OCI-LY7 (cell line): Measurements from ENCODE around the gene LPAR2. TPM values are rescaled to one million over a fixed set of nuclear protein-coding genes. Genes with fewer than 3 reads are reported as not detected.
"Not testable (repeated sequence)": the region's sequence is repeated elsewhere in the genome, so short reads cannot be mapped to it uniquely, and the experiment has no call there.

ENCODE experiments used
- BruUV-seq: library from RNA; stranded (reverse); fragments of 400-500 nt; replicated peaks from 2 replicates; lab custom pipeline; 2021; lab: Mats Ljungman, UMichigan
- CTCF ChIA-PET: fragments of 300-600 bp; sonication (Branson Sonifier 250); formaldehyde crosslinking; loops from one replicate; lab custom pipeline; 2022; ENCODE audit warnings: antibody characterized with exemption; ENCODE audit not compliant: unreplicated experiment; lab: Charles Lee
- POLR2A ChIA-PET: fragments of 300-600 bp; sonication (Branson Sonifier 250); formaldehyde crosslinking; loops from one replicate; lab custom pipeline; 2022; ENCODE audit warnings: antibody characterized with exemption; lab: Charles Lee
- DNase-seq: peaks from one replicate; pipeline ENCODE4 v3.0.0-alpha.2; 2015; ENCODE audit warnings: low spot score
- H2AFZ ChIP-seq: fragments of 200-600 bp; sonication (generic), shearing (Covaris generic); 2 replicates; pipeline ENCODE4 v1.6.1; 2014; ENCODE audit warnings: mild to moderate bottlenecking, antibody characterized with exemption, low read length, moderate library complexity
- H3K27ac ChIP-seq: fragments of 200-600 bp; sonication (generic); 2 replicates; pipeline ENCODE4 v1.5.1; 2014; ENCODE audit warnings: mixed run types, low read depth, mild to moderate bottlenecking, moderate library complexity, low read length, inconsistent platforms; ENCODE audit not compliant: poor library complexity, severe bottlenecking
- H3K36me3 ChIP-seq: fragments of 200-600 bp; sonication (generic); 2 replicates; pipeline ENCODE4 v1.6.1; 2014; ENCODE audit warnings: mild to moderate bottlenecking, antibody characterized with exemption, low read length, moderate library complexity, mixed read lengths; ENCODE audit not compliant: insufficient read depth
- H3K4me1 ChIP-seq: fragments of 200-600 bp; sonication (generic); 2 replicates; pipeline ENCODE4 v1.5.1; 2014; ENCODE audit warnings: mild to moderate bottlenecking, low read length; ENCODE audit not compliant: insufficient read depth, poor library complexity, severe bottlenecking
- H3K4me2 ChIP-seq: fragments of 200-600 bp; sonication (generic); 2 replicates; pipeline ENCODE4 v1.6.1; 2014; ENCODE audit warnings: mild to moderate bottlenecking, low read length
- H3K4me3 ChIP-seq: fragments of 200-600 bp; sonication (generic); 2 replicates; pipeline ENCODE4 v1.5.1; 2014; ENCODE audit warnings: mild to moderate bottlenecking, low read depth, low read length; ENCODE audit not compliant: poor library complexity, severe bottlenecking
- H3K79me2 ChIP-seq: fragments of 200-600 bp; sonication (generic); 2 replicates; pipeline ENCODE4 v1.6.1; 2016; ENCODE audit warnings: low read depth, mild to moderate bottlenecking, low read length, moderate library complexity, mixed read lengths; ENCODE audit not compliant: insufficient read depth
- H3K9me2 ChIP-seq: fragments of 200-600 bp; sonication (generic); 2 replicates; pipeline ENCODE4 v1.6.1; 2016; ENCODE audit warnings: mild to moderate bottlenecking, low read length, mixed read lengths; ENCODE audit not compliant: insufficient read depth
- H3K9me3 ChIP-seq: fragments of 200-600 bp; sonication (generic); 2 replicates; pipeline ENCODE4 v1.6.1; 2014; ENCODE audit warnings: mild to moderate bottlenecking, mixed run types, low read length, mixed read lengths
- H4K20me1 ChIP-seq: fragments of 200-600 bp; sonication (generic); 2 replicates; pipeline ENCODE4 v1.6.1; 2014; ENCODE audit warnings: mild to moderate bottlenecking, antibody characterized with exemption, low read length, moderate library complexity, mixed read lengths; ENCODE audit not compliant: insufficient read depth
- EZH2phosphoT487 ChIP-seq: fragments of 200-600 bp; sonication (generic); IDR thresholded peaks from 2 replicates; pipeline ENCODE4 v1.6.1; 2018; ENCODE audit warnings: low read depth, borderline replicate concordance, mild to moderate bottlenecking, mixed run types, antibody characterized with exemption, low read length, moderate library complexity, mixed read lengths
- intact Hi-C: fragments of 100-400 bp; cut with micrococcal nuclease; formaldehyde crosslinking; loops from one replicate; pipeline ENCODE4 v1.10.0; 2022; ENCODE audit not compliant: unreplicated experiment
- total RNA-seq, 2 experiments: library from RNA; depleted of rRNA in 1 of 2; stranded (reverse); fragments of >200 nt in 1 of 2; shearing (Covaris generic) in 1 of 2; gene quantifications; 2 replicates each; pipeline ENCODE4 v1.2.3, GENCODE V29; 2014 to 2022
- TF ChIP-seq, protein P1 (sequence below): fragments of 200-600 bp; sonication (generic); conservative IDR thresholded peaks from 2 replicates; pipeline ENCODE4 v1.5.1; 2014; ENCODE audit warnings: mild to moderate bottlenecking, antibody characterized with exemption, low read length, moderate library complexity, mixed read lengths

LPAR2 gene
- total RNA-seq, 2 experiments from 2014 or later = 12.4 to 18.4 TPM

DNA sequence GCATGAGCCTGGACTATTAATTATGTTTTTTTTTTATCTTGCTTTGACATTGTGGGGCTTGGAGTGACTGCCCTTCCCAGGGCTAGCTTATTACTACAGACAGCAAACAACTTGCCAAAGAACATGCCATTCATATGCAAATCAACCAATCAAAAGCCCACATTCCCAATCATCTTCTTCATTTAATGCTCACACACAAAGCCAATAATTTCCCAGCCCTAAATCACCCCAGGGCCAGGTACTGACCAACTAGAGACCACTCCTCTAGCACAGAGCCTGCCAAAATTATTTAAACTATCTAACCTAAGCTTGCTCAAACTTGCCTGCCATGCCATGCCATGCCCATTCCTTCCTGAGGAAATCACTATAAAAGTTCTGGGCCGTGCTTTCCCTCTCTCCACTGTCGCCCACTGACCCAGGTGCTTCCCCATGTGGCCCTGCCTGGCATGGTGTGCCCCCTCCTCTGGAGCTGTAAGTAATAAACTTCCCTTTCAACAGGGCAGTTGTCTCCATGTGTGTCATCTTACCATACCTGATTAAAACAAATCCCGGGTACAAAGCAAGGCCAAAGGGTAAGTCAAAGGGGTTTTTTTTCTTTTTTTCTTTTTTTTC is 25.2 kb downstream of the LPAR2 start:
- no peaks in the 10 kb centered on the region for H3K36me3 ChIP-seq
- no peaks in the 10 kb centered on the region for H3K9me2 ChIP-seq
- ChIA-PET CTCF (no interaction called here), POLR2A (no interaction called here)
- TF ChIP-seq, protein P1, sequence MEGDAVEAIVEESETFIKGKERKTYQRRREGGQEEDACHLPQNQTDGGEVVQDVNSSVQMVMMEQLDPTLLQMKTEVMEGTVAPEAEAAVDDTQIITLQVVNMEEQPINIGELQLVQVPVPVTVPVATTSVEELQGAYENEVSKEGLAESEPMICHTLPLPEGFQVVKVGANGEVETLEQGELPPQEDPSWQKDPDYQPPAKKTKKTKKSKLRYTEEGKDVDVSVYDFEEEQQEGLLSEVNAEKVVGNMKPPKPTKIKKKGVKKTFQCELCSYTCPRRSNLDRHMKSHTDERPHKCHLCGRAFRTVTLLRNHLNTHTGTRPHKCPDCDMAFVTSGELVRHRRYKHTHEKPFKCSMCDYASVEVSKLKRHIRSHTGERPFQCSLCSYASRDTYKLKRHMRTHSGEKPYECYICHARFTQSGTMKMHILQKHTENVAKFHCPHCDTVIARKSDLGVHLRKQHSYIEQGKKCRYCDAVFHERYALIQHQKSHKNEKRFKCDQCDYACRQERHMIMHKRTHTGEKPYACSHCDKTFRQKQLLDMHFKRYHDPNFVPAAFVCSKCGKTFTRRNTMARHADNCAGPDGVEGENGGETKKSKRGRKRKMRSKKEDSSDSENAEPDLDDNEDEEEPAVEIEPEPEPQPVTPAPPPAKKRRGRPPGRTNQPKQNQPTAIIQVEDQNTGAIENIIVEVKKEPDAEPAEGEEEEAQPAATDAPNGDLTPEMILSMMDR = no peak
- no peak for TF ChIP-seq EZH2phosphoT487
- BruUV-seq = no TSS peak
- H3K4me1 ChIP-seq = peaks cover 15% of the 10 kb centered on the region
- H3K79me2 ChIP-seq = no peaks in the 10 kb centered on the region
- H3K9me3 ChIP-seq = no peaks in the 10 kb centered on the region
- no peak overlapping the region for H2AFZ ChIP-seq
- H4K20me1 ChIP-seq = no peaks in the 10 kb centered on the region
- DNase-seq = no peak
- no peak overlapping the region for H3K4me3 ChIP-seq
- intact Hi-C loops = no loop called here
- H3K27ac ChIP-seq = no peak overlapping the region
- no peak overlapping the region for H3K4me2 ChIP-seq

DNA sequence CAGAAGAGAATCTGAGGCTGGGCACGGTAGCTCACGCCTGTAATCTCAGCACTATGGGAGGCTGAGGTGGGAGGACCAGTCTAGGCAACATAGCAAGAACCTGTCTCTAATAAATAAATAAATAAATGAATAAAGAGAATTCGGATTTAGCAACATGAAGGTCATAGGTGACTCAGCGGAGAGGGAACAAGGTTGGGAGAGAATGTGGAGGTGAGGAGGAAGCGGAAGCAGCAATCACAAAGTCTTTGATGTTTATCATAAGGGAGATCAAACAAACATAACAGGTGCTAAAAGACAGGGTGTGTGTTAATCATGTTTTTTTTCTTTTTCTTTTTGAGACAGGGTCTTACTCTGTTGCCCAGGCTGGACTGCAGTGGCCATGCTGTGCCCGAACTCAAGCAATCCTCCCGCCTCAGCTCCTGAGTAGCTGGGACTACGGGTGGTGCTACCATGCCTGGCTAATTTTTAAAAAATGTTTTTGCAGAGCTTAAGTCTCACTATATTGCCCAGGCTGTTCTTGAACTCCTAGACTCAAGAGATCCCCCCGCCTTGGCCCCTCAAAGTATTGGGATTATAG is 25.8 kb downstream of the LPAR2 start:
- ChIA-PET POLR2A (interaction anchor here (0.6 kb wide), 1 partner anchor 289 kb away, joined by 4 read pairs; no protein-coding TSS in a partner anchor), CTCF (no interaction called here)
- no peaks in the 10 kb centered on the region for H3K9me3 ChIP-seq
- no peaks in the 10 kb centered on the region for H3K79me2 ChIP-seq
- no peaks in the 10 kb centered on the region for H3K36me3 ChIP-seq
- peaks cover 21% of the 10 kb centered on the region for H3K4me1 ChIP-seq
- no peaks in the 10 kb centered on the region for H4K20me1 ChIP-seq
- intact Hi-C loops = no loop called here
- TF ChIP-seq EZH2phosphoT487 = no peak
- TF ChIP-seq, protein P1 = no peak
- H3K4me3 ChIP-seq = no peak overlapping the region
- H3K4me2 ChIP-seq = no peak overlapping the region
- no peak for DNase-seq
- no peak overlapping the region for H3K27ac ChIP-seq
- BruUV-seq = no TSS peak
- no peak overlapping the region for H2AFZ ChIP-seq
- H3K9me2 ChIP-seq = no peaks in the 10 kb centered on the region

DNA sequence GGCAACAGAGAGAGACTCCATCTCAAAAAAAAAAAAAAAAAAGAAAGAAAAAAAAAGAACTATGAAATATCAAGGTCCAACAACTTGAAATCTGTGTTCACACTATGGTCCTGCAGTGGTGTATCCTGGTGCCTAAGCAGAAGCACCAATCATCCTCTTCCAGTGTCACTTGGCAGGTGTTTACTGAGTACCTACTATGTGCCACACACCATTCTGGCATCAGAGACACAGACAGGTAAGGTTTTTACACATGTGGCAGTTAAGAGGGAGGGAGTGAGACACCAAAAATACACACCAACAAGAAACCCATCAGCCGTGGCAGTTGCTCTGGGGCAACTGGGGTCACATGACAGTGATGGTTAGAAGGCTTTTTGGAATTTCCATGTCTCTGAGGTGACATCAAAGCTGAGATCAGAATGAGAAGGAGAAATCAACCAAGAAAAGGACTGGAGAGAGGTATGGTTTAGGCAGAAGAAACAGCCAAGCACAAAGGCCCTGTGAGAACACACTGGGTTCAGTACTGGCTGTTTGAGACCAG is 27.2 kb downstream of the LPAR2 start:
- intact Hi-C loops = no loop called here
- H3K9me2 ChIP-seq = no peaks in the 10 kb centered on the region
- H3K79me2 ChIP-seq = no peaks in the 10 kb centered on the region
- H3K4me2 ChIP-seq = no peak overlapping the region
- H3K27ac ChIP-seq = no peak overlapping the region
- H2AFZ ChIP-seq = no peak overlapping the region
- H3K9me3 ChIP-seq = no peaks in the 10 kb centered on the region
- ChIA-PET CTCF (no interaction called here), POLR2A (interaction anchor here (0.6 kb wide), 1 partner anchor 9 kb away, joined by 4 read pairs; no protein-coding TSS in a partner anchor)
- H4K20me1 ChIP-seq = no peaks in the 10 kb centered on the region
- DNase-seq = no peak
- H3K36me3 ChIP-seq = no peaks in the 10 kb centered on the region
- BruUV-seq = no TSS peak
- no peak overlapping the region for H3K4me3 ChIP-seq
- H3K4me1 ChIP-seq = peaks cover 27% of the 10 kb centered on the region
- TF ChIP-seq, protein P1 = no peak
- no peak for TF ChIP-seq EZH2phosphoT487

DNA sequence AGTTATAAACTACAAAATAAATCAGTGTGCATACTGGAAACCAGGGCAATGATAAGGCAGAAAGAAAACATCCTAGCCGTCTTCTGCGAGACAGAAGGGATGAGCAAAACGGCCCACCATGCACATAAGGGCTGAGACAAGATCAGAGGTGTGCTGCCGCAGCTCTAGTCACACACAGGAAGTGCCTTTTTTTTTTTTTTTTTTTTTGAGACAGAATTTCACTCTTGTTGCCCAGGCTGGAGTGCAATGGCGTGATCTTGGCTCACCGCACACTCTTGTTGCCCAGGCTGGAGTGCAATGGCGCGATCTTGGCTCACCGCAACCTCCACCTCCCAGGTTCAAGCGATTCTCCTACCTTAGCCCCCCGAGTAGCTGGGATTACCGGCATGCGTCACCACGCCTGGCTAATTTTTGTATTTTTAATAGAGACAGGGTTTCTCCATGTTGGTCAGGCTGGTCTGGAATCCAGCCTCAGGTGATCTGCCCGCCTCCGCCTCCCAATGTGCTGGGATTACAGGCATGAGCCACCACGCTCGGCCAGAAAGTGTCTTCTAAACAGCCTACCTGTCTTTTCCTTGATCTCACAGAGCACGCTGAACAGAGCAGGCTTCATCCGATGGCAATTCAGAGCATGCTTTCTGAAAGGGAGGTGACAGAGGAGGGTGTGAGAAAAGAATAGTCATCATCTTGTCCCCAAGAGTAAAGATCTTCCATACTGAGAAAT is 29.1 kb downstream of the LPAR2 start:
- H3K36me3 ChIP-seq, H3K9me2 ChIP-seq, BruUV-seq, H3K27ac ChIP-seq, CTCF ChIA-PET, H3K79me2 ChIP-seq, H3K9me3 ChIP-seq, H3K4me3 ChIP-seq, intact Hi-C loops, H4K20me1 ChIP-seq: not testable (repeated sequence)
- peak; percentile 31 for DNase-seq
- H3K4me2 ChIP-seq = peak overlapping the region; percentile 26; the same call in 1 of the 2 replicates
- POLR2A ChIA-PET = interaction anchor here (0.8 kb wide), 1 partner anchor 22 kb away, joined by 3 read pairs; no protein-coding TSS in a partner anchor
- H3K4me1 ChIP-seq = peaks cover 28% of the 10 kb centered on the region
- H2AFZ ChIP-seq = peak overlapping the region; percentile 42; the same call in 1 of the 2 replicates
